ENCODE measurements around the gene ZNF865.

The ZNF865 gene

GRCh38 chr19:55613930-55614710 lies 8.7 kb downstream of the ZNF865 start:
- H3F3A ChIP-seq (ENCODE audit: insufficient read depth) = peaks cover 2% of the 10 kb centered on the region; the same call in 1 of the 2 replicates
- H4K20me1 ChIP-seq (ENCODE audit: low read depth, low read length) = no peaks in the 10 kb centered on the region
- H3K9ac ChIP-seq (ENCODE audit: low read length) = no peak overlapping the region
- H3K79me2 ChIP-seq (ENCODE audit: insufficient read depth, low read length) = peaks cover 4% of the 10 kb centered on the region; the same call in 1 of the 2 replicates
- no peaks in the 10 kb centered on the region for H3K9me3 ChIP-seq (ENCODE audit: insufficient read depth, low read length)
- no peak overlapping the region for H2AFZ ChIP-seq (ENCODE audit: low read depth, low read length, severe bottlenecking)
- no peaks in the 10 kb centered on the region for H3K36me3 ChIP-seq (ENCODE audit: low read length)
- no peaks in the 10 kb centered on the region for H3K27me3 ChIP-seq (ENCODE audit: low read length)
- no peak overlapping the region for H3K4me2 ChIP-seq (ENCODE audit: low read depth, low read length, poor library complexity, severe bottlenecking)
- no peak overlapping the region for H3K27ac ChIP-seq (ENCODE audit: low read depth, low read length)
- no peak for TF ChIP-seq EZH2phosphoT487 (conservative IDR thresholded peaks at IDR 0.05; ENCODE audit: low read length)
- no peak for TF ChIP-seq CTCF (IDR thresholded peaks at IDR 0.05; ENCODE audit: insufficient read depth, low read length, poor library complexity, severe bottlenecking)
- no peaks in the 10 kb centered on the region for H3K9me2 ChIP-seq (replicated peaks; ENCODE audit: insufficient read depth, low read length)
- H3K4me3 ChIP-seq (ENCODE audit: insufficient read depth, low read length, poor library complexity, severe bottlenecking) = no peak overlapping the region

DNA sequence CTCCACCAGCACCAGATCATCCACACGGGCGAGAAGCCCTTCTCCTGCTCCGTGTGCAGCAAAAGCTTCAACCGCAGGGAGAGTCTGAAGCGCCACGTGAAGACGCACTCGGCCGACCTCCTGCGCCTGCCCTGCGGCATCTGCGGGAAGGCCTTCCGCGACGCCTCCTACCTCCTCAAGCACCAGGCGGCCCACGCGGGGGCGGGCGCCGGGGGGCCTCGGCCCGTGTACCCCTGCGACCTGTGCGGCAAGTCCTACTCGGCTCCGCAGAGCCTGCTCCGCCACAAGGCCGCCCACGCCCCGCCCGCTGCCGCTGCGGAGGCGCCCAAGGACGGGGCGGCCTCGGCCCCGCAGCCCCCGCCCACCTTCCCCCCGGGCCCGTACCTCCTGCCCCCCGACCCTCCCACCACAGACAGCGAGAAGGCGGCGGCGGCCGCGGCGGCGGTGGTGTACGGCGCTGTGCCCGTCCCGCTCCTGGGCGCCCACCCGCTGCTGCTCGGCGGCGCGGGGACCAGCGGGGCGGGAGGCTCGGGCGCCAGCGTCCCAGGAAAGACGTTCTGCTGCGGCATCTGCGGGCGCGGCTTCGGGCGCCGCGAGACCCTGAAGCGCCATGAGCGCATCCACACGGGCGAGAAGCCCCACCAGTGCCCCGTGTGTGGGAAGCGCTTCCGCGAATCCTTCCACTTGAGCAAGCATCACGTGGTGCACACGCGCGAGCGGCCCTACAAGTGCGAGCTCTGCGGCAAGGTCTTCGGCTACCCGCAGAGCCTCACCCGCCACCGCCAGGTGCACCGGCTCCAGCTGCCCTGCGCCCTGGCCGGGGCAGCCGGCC lies 9.5 kb downstream of the ZNF865 start:
- no peaks in the 10 kb centered on the region for H3K36me3 ChIP-seq (ENCODE audit: low read length)
- no peaks in the 10 kb centered on the region for H3K9me2 ChIP-seq (replicated peaks; ENCODE audit: insufficient read depth, low read length)
- no peak overlapping the region for H2AFZ ChIP-seq (ENCODE audit: low read depth, low read length, severe bottlenecking)
- no peaks in the 10 kb centered on the region for H3K9me3 ChIP-seq (ENCODE audit: insufficient read depth, low read length)
- peaks cover 6% of the 10 kb centered on the region; the same call in 1 of the 2 replicates for H3F3A ChIP-seq (ENCODE audit: insufficient read depth)
- no peak overlapping the region for H3K27ac ChIP-seq (ENCODE audit: low read depth, low read length)
- TF ChIP-seq EZH2phosphoT487 (conservative IDR thresholded peaks at IDR 0.05; ENCODE audit: low read length) (no peak), CTCF (IDR thresholded peaks at IDR 0.05; ENCODE audit: insufficient read depth, low read length, poor library complexity, severe bottlenecking) (no peak)
- no peaks in the 10 kb centered on the region for H3K27me3 ChIP-seq (ENCODE audit: low read length)
- H3K4me3 ChIP-seq (ENCODE audit: insufficient read depth, low read length, poor library complexity, severe bottlenecking) = no peak overlapping the region
- no peaks in the 10 kb centered on the region for H4K20me1 ChIP-seq (ENCODE audit: low read depth, low read length)
- H3K9ac ChIP-seq (ENCODE audit: low read length) = no peak overlapping the region
- no peak overlapping the region for H3K4me2 ChIP-seq (ENCODE audit: low read depth, low read length, poor library complexity, severe bottlenecking)
- peaks cover 4% of the 10 kb centered on the region; the same call in 1 of the 2 replicates for H3K79me2 ChIP-seq (ENCODE audit: insufficient read depth, low read length)

DNA sequence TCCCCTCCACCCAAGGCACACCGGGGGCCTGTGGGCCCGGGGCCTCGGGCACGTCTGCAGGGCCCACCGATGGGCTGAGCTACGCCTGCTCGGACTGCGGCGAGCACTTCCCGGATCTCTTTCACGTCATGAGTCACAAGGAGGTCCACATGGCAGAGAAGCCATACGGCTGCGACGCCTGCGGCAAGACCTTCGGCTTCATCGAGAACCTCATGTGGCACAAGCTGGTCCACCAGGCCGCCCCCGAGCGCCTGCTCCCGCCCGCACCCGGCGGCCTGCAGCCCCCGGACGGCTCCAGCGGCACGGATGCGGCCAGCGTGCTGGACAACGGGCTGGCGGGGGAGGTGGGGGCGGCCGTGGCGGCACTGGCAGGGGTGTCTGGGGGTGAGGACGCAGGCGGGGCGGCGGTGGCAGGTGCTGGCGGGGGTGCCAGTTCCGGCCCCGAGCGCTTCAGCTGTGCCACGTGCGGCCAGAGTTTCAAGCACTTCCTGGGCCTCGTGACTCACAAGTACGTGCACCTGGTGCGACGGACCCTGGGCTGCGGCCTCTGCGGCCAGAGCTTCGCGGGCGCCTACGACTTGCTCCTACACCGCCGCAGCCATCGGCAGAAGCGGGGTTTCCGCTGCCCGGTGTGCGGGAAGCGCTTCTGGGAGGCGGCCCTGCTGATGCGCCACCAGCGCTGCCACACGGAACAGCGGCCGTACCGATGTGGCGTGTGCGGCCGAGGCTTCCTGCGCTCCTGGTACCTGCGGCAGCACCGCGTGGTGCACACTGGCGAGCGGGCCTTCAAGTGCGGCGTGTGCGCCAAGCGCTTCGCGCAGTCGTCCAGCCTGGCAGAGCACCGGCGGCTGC lies 10.3 kb downstream of the ZNF865 start:
- Histone ChIP-seq H2AFZ (ENCODE audit: low read depth, low read length, severe bottlenecking) (no peak overlapping the region), H3K4me2 (ENCODE audit: low read depth, low read length, poor library complexity, severe bottlenecking) (no peak overlapping the region), H3K79me2 (ENCODE audit: insufficient read depth, low read length) (peaks cover 4% of the 10 kb centered on the region; the same call in 1 of the 2 replicates), H3K36me3 (ENCODE audit: low read length) (no peaks in the 10 kb centered on the region), H3K4me3 (ENCODE audit: insufficient read depth, low read length, poor library complexity, severe bottlenecking) (no peak overlapping the region), H3F3A (ENCODE audit: insufficient read depth) (peaks cover 6% of the 10 kb centered on the region; the same call in 1 of the 2 replicates), H3K9me3 (ENCODE audit: insufficient read depth, low read length) (no peaks in the 10 kb centered on the region), H3K27ac (ENCODE audit: low read depth, low read length) (no peak overlapping the region), H4K20me1 (ENCODE audit: low read depth, low read length) (no peaks in the 10 kb centered on the region), H3K9me2 (replicated peaks; ENCODE audit: insufficient read depth, low read length) (no peaks in the 10 kb centered on the region), H3K27me3 (ENCODE audit: low read length) (no peaks in the 10 kb centered on the region), H3K9ac (ENCODE audit: low read length) (no peak overlapping the region)
- TF ChIP-seq CTCF (IDR thresholded peaks at IDR 0.05; ENCODE audit: insufficient read depth, low read length, poor library complexity, severe bottlenecking) = no peak
- TF ChIP-seq EZH2phosphoT487 (conservative IDR thresholded peaks at IDR 0.05; ENCODE audit: low read length) = no peak

Data from SU-DHL-6 (cell line).